Fibroblast of lung (primary cell): ENCODE measurements around the gene DNAJC6. TPM values are rescaled to one million over a fixed set of nuclear protein-coding genes. Genes with fewer than 3 reads are reported as not detected.
"Not testable (repeated sequence)": the region's sequence is repeated elsewhere in the genome, so short reads cannot be mapped to it uniquely, and the experiment has no call there.

Experiments used
- DNase-seq, 2 donors: peaks; one replicate each; pipeline versions ENCODE4 v3.0.0 to v3.0.0-alpha.2; 2010; ENCODE audit warnings: low read depth in 2 of 2
- H2AFZ ChIP-seq: 2 replicates; pipeline ENCODE4 v1.5.1; 2012; ENCODE audit warnings: low read length, control low read depth, inconsistent platforms
- H3K27ac ChIP-seq: 2 replicates; pipeline ENCODE4 v1.5.1; 2011; ENCODE audit warnings: low read length, control low read depth; ENCODE audit not compliant: insufficient read depth
- H3K27me3 ChIP-seq: 2 replicates; pipeline ENCODE4 v1.5.1; 2011; ENCODE audit warnings: mild to moderate bottlenecking, low read length; ENCODE audit not compliant: control insufficient read depth, insufficient read depth
- H3K36me3 ChIP-seq: 2 replicates; pipeline ENCODE4 v1.5.1; 2011; ENCODE audit warnings: low read length; ENCODE audit not compliant: control insufficient read depth, insufficient read depth
- H3K4me1 ChIP-seq: 2 replicates; pipeline ENCODE4 v1.5.1; 2011; ENCODE audit warnings: low read length; ENCODE audit not compliant: control insufficient read depth, insufficient read depth; ENCODE audit errors: extremely low read depth
- H3K4me2 ChIP-seq: 2 replicates; pipeline ENCODE4 v1.5.1; 2011; ENCODE audit warnings: low read length, control low read depth; ENCODE audit not compliant: insufficient read depth; ENCODE audit errors: extremely low read depth
- H3K4me3 ChIP-seq, 4 experiments: fragments of 200-600 bp in 1 of 4; sonication (generic) in 1 of 4; replicated peaks in 1 of 4; 2 replicates each; pipeline ENCODE4 v1.5.1; 2011 to 2016; ENCODE audit warnings: low read length in 4 of 4, low read depth in 3 of 4, mild to moderate bottlenecking in 3 of 4, control low read depth in 2 of 4, inconsistent platforms in 1 of 4, mixed read lengths in 1 of 4; ENCODE audit not compliant: insufficient read depth in 1 of 4; ENCODE audit errors: control extremely low read depth in 1 of 4
- H3K79me2 ChIP-seq: 2 replicates; pipeline ENCODE4 v1.5.1; 2012; ENCODE audit warnings: mild to moderate bottlenecking, low read length, inconsistent platforms; ENCODE audit not compliant: control insufficient read depth, insufficient read depth
- H3K9ac ChIP-seq: 2 replicates; pipeline ENCODE4 v1.5.1; 2011; ENCODE audit warnings: mild to moderate bottlenecking, low read length, control low read depth; ENCODE audit not compliant: insufficient read depth
- H3K9me3 ChIP-seq: 2 replicates; pipeline ENCODE4 v1.5.1; 2012; ENCODE audit warnings: low read depth, low read length; ENCODE audit not compliant: control insufficient read depth, insufficient read depth
- H4K20me1 ChIP-seq: 2 replicates; pipeline ENCODE4 v1.5.1; 2011; ENCODE audit warnings: low read length; ENCODE audit not compliant: control insufficient read depth, insufficient read depth; ENCODE audit errors: extremely low read depth
- CTCF ChIP-seq, 2 donors: IDR thresholded peaks in 1 of 2; conservative IDR thresholded peaks in 1 of 2; 1 replicate in 1 of 2; 2 replicates in 1 of 2; pipeline ENCODE4 v1.5.1; 2011 to 2012; ENCODE audit warnings: low read length in 2 of 2, control low read depth in 1 of 2, inconsistent platforms in 1 of 2, low read depth in 1 of 2, mild to moderate bottlenecking in 1 of 2
- EZH2 ChIP-seq: IDR thresholded peaks from 2 replicates; pipeline ENCODE4 v1.5.1; 2012; ENCODE audit warnings: low read length, control low read depth, mild to moderate bottlenecking; ENCODE audit errors: missing control alignments
- polyA plus RNA-seq, 2 donors: library from polyadenylated mRNA; depleted of rRNA in 1 of 2; stranded (reverse) in 1 of 2; unstranded in 1 of 2; fragments of >200 nt; gene quantifications; 2 replicates each; pipeline ENCODE4 v1.2.1, GENCODE V29; 2011 to 2012; ENCODE audit warnings: missing spikeins in 1 of 2
- total RNA-seq: library from RNA; depleted of rRNA; stranded (reverse); fragments of >200 nt; gene quantifications from 2 replicates; pipeline ENCODE4 v1.2.1, GENCODE V29; 2014

Gene DNAJC6
- total and polyA plus RNA-seq, 2 donors (not counting 1 experiment from before 2014, with no cell fraction given) = 0.33 to 0.98 TPM

- Histone ChIP-seq H3K4me1 (no peaks in the 10 kb centered on the region), H3K27ac (no peak overlapping the region), H4K20me1 (no peaks in the 10 kb centered on the region), H3K79me2 (no peaks in the 10 kb centered on the region), H3K9ac (no peak overlapping the region), H3K27me3 (no peaks in the 10 kb centered on the region), H2AFZ (no peak overlapping the region), H3K9me3 (no peaks in the 10 kb centered on the region), H3K4me2 (no peak overlapping the region), H3K36me3 (no peaks in the 10 kb centered on the region), H3K4me3 (no peak overlapping the region)
- DNase-seq = no peak
- no peak for TF ChIP-seq EZH2
- no peak for TF ChIP-seq CTCF (conservative IDR thresholded peaks at IDR 0.05 in 1 of 2, IDR thresholded peaks at IDR 0.05 in 1 of 2; ENCODE audit: low read depth in 1 of 2, low read length in 2 of 2)
Observed at GRCh38 chr1:65444128-65444640, 134.8 kb downstream of the DNAJC6 start.

DNA sequence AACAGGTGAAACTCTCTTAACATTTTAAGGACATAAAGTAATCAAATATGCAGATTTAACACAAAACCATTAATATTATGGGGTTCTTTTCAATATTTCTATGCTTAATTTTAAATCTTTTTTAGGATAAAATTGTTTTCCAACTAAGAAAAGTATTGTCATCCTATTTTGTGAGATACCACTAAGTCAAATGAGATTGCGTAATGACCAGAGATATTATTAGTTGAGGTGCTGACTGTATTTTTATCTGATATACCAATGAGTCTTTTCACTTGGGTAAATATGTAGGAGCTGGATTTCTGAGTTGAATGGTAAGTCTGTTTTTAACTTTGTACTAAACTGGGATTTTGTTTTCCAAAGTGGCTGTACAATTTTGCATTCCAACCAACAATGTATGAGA, 136.5 kb downstream of the DNAJC6 start:
- Histone ChIP-seq H2AFZ (no peak overlapping the region), H3K4me2 (no peak overlapping the region), H3K9ac (no peak overlapping the region), H3K79me2 (no peaks in the 10 kb centered on the region), H3K27ac (no peak overlapping the region), H3K36me3 (no peaks in the 10 kb centered on the region), H4K20me1 (no peaks in the 10 kb centered on the region), H3K4me1 (no peaks in the 10 kb centered on the region), H3K4me3 (no peak overlapping the region), H3K9me3 (no peaks in the 10 kb centered on the region), H3K27me3 (no peaks in the 10 kb centered on the region)
- no peak for DNase-seq
- no peak for TF ChIP-seq EZH2
- TF ChIP-seq CTCF (conservative IDR thresholded peaks at IDR 0.05 in 1 of 2, IDR thresholded peaks at IDR 0.05 in 1 of 2; ENCODE audit: low read depth in 1 of 2, low read length in 2 of 2) = no peak

GRCh38 chr1:65449214-65449823, 140.0 kb downstream of the DNAJC6 start:
- no peak for TF ChIP-seq CTCF (conservative IDR thresholded peaks at IDR 0.05 in 1 of 2, IDR thresholded peaks at IDR 0.05 in 1 of 2; ENCODE audit: low read depth in 1 of 2, low read length in 2 of 2)
- no peak for DNase-seq
- H3K27ac ChIP-seq = no peak overlapping the region
- no peaks in the 10 kb centered on the region for H3K9me3 ChIP-seq
- no peaks in the 10 kb centered on the region for H3K36me3 ChIP-seq
- no peaks in the 10 kb centered on the region for H4K20me1 ChIP-seq
- no peaks in the 10 kb centered on the region for H3K4me1 ChIP-seq
- H2AFZ ChIP-seq = no peak overlapping the region
- no peaks in the 10 kb centered on the region for H3K27me3 ChIP-seq
- no peak overlapping the region for H3K9ac ChIP-seq
- no peaks in the 10 kb centered on the region for H3K79me2 ChIP-seq
- H3K4me3 ChIP-seq = no peak overlapping the region
- H3K4me2 ChIP-seq = no peak overlapping the region

- not testable (repeated sequence) for H3K9ac ChIP-seq, H3K79me2 ChIP-seq, H2AFZ ChIP-seq, H4K20me1 ChIP-seq, H3K36me3 ChIP-seq, H3K4me3 ChIP-seq, H3K4me2 ChIP-seq, DNase-seq, H3K9me3 ChIP-seq, H3K27ac ChIP-seq, H3K4me1 ChIP-seq, H3K27me3 ChIP-seq
Observed at GRCh38 chr1:65455678-65456077, 146.3 kb downstream of the DNAJC6 start.
